Lung (tissue), 12 donors: ENCODE results near the gene ORC4. TPM values are rescaled to one million over a fixed set of nuclear protein-coding genes. Genes with fewer than 3 reads are reported as not detected.

Experiments
- ATAC-seq: fragments of 200-7000 bp; cut with Tn5 transposase; one replicate; pipeline ENCODE4 v1.9.1; 2020; ENCODE audit warnings: moderate number of reproducible peaks; ENCODE audit not compliant: insufficient read depth, low FRiP score
- DNase-seq, 3 donors: peaks; one replicate each; pipeline ENCODE4 v3.0.0-alpha.2; 2013 to 2017
- H3K27ac ChIP-seq, 2 donors: one replicate each; pipeline ENCODE4 v1.5.1; 2013; ENCODE audit warnings: mild to moderate bottlenecking in 2 of 2, moderate library complexity in 2 of 2, control low read depth in 1 of 2, inconsistent platforms in 1 of 2, low read depth in 1 of 2, low read length in 1 of 2
- H3K27me3 ChIP-seq, 3 donors: one replicate each; pipeline ENCODE4 v1.5.1; 2013; ENCODE audit warnings: low read length in 2 of 3; ENCODE audit not compliant: control insufficient read depth in 3 of 3, insufficient read depth in 3 of 3
- H3K36me3 ChIP-seq, 4 donors: one replicate each; pipeline ENCODE4 v1.5.1; 2013; ENCODE audit warnings: low read length in 4 of 4, mild to moderate bottlenecking in 1 of 4, moderate library complexity in 1 of 4; ENCODE audit not compliant: control insufficient read depth in 4 of 4, insufficient read depth in 4 of 4
- H3K4me1 ChIP-seq, 5 donors: one replicate each; pipeline ENCODE4 v1.5.1; 2013; ENCODE audit warnings: low read length in 5 of 5, mild to moderate bottlenecking in 2 of 5, moderate library complexity in 1 of 5; ENCODE audit not compliant: control insufficient read depth in 5 of 5, insufficient read depth in 5 of 5
- H3K4me3 ChIP-seq: one replicate; pipeline ENCODE4 v1.5.1; 2013; ENCODE audit warnings: mild to moderate bottlenecking, control low read depth, moderate library complexity
- H3K9ac ChIP-seq, 2 donors: one replicate each; pipeline ENCODE4 v1.5.1; 2013; ENCODE audit warnings: low read length in 2 of 2, control low read depth in 1 of 2; ENCODE audit not compliant: insufficient read depth in 1 of 2
- H3K9me3 ChIP-seq, 4 donors: one replicate each; pipeline ENCODE4 v1.5.1; 2013; ENCODE audit warnings: low read length in 3 of 4, mild to moderate bottlenecking in 1 of 4, moderate library complexity in 1 of 4; ENCODE audit not compliant: control insufficient read depth in 4 of 4, insufficient read depth in 3 of 4
- WGBS, 2 donors: extraction: QIAGEN DNeasy Blood & Tissue Kit; methylation state at CpG; one replicate each; pipeline ENCODE4 v1.1.7; 2013; 5-methylcytosine and 5-hydroxymethylcytosine counted together
- polyA plus RNA-seq, 2 donors: library from polyadenylated mRNA; stranded (reverse); fragments of 200-250 nt; gene quantifications; one replicate each; pipeline ENCODE4 v1.2.1, GENCODE V29; 2013
- total RNA-seq, 2 donors: library from RNA; depleted of rRNA in 1 of 2; stranded (reverse); fragments of >200 nt in 1 of 2; gene quantifications; one replicate each; pipeline ENCODE4 v1.2.1, GENCODE V29; 2014 to 2021
- TF ChIP-seq, protein P1 (sequence below): IDR thresholded peaks from 2 replicates; pipeline ENCODE4 v1.5.1; 2012; ENCODE audit warnings: mild to moderate bottlenecking; ENCODE audit errors: control extremely low read depth, extremely low read depth
- donor health status: control.
- donor health status: control.
- donor health status: Bipolar disorder and iron deficiency.
- donor health status: healthy.
- donor health status: DM: yes; HTN: yes; CAD: no.

ORC4 gene
- total and polyA plus RNA-seq, 4 donors: 10.4 to 121 (median 23.2) TPM

DNA sequence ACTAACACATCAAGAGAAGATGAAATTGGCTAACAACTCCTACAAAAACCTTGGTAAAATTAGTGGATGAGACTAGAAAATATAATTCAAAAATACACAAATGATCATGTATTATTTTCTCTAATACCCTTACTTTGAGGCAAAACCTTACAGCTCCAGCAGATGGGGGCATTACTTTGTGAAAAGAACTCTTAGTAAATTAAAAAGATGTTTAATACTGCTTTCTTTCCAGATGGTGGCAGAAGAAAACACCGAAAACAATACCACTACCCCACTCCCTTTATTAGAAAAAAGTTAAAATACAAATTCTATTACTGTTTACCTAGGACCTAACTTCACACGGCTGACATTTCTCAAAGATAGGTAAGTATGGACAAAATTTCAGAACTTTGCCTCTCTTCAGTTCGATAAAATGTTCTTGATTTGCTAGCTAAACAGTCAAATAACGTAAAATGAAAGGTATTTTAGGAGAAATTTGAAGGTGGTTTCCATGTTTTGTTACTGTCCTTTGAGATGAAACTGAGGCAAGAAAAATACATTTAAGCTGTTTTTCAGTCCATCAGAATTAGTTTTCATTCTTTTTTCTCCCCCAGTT, 30.6 kb downstream of the ORC4 start:
- no peak overlapping the region for H3K9ac ChIP-seq
- H3K9me3 ChIP-seq: no peaks in the 10 kb centered on the region
- H3K4me3 ChIP-seq: no peak overlapping the region
- H3K4me1 ChIP-seq: peaks cover 0 to 4% (median 0%) of the 10 kb centered on the region in 5 donors
- WGBS, 2 donors: 47 to 59% methylated on average over 4 of the region's 4 CpGs
- no peaks in the 10 kb centered on the region for H3K27me3 ChIP-seq
- TF ChIP-seq, protein P1, sequence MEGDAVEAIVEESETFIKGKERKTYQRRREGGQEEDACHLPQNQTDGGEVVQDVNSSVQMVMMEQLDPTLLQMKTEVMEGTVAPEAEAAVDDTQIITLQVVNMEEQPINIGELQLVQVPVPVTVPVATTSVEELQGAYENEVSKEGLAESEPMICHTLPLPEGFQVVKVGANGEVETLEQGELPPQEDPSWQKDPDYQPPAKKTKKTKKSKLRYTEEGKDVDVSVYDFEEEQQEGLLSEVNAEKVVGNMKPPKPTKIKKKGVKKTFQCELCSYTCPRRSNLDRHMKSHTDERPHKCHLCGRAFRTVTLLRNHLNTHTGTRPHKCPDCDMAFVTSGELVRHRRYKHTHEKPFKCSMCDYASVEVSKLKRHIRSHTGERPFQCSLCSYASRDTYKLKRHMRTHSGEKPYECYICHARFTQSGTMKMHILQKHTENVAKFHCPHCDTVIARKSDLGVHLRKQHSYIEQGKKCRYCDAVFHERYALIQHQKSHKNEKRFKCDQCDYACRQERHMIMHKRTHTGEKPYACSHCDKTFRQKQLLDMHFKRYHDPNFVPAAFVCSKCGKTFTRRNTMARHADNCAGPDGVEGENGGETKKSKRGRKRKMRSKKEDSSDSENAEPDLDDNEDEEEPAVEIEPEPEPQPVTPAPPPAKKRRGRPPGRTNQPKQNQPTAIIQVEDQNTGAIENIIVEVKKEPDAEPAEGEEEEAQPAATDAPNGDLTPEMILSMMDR: peak; percentile 49
- no peak overlapping the region for H3K27ac ChIP-seq
- peak; percentile 24 to 80 (median 80) for DNase-seq
- ATAC-seq: no peak
- H3K36me3 ChIP-seq: no peaks in the 10 kb centered on the region

DNA sequence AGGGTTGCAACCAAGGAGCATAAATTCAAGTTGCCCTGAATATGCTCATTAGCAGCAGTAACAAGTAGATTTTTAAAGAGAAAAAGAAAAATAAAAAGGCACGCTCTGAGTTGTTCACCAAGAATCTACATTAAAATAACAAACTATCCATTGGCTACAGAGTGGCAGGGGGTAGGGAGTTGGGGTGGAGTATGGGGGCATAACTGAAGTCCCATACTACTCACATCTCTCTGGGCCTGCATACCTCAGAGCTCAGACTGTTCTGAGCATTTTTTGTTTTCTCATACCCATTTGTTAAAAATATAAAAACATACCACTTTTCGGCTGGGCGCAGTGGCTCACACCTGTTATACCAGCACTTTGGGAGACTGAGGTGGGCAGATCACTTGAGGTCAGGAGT, 31.4 kb downstream of the ORC4 start:
- DNase-seq: no peak
- no peaks in the 10 kb centered on the region for H3K27me3 ChIP-seq
- WGBS, 2 donors: 96 to 97% methylated on average over 3 of the region's 3 CpGs
- TF ChIP-seq, protein P1: no peak
- ATAC-seq: no peak
- H3K36me3 ChIP-seq: no peaks in the 10 kb centered on the region
- peaks cover 0 to 4% (median 0%) of the 10 kb centered on the region in 5 donors for H3K4me1 ChIP-seq
- no peak overlapping the region for H3K4me3 ChIP-seq
- no peaks in the 10 kb centered on the region for H3K9me3 ChIP-seq
- H3K27ac ChIP-seq: no peak overlapping the region
- no peak overlapping the region for H3K9ac ChIP-seq

DNA sequence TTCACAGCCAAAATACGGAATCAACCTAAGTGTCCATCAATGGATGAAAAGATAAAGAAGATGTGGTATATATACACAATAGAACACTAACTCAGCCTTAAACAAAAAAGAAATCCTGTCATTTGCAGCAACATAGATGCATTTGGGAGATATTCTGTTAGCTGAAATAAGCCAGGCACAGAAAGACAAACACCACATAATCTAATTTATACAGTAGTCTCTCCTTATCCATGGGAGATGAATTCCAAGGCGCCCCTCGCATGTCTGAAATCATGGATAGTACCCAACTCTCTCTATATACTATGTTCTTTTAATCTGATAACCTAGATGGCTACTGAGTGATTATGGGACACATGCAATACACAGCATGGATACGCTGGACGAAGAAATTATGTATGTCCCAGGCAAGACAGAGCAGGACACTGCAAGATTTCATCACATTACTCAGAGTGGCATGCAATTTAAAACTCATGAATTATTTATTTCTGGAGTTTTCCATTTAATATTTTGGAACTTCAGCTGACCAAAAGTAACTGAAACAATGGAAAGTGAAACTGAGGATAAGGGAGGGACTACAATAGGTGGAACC, 39.5 kb downstream of the ORC4 start:
- H3K9ac ChIP-seq: peak overlapping the region in 1 of 2 donors; percentile 8
- 90 to 95% methylated on average over 5 of the region's 5 CpGs for WGBS, 2 donors

More for the DNA sequence above, 39.5 kb downstream of the ORC4 start:
- ATAC-seq (no peak), DNase-seq (no peak)
- Histone ChIP-seq H3K9me3 (no peaks in the 10 kb centered on the region), H3K4me3 (no peak overlapping the region), H3K27me3 (no peaks in the 10 kb centered on the region), H3K36me3 (peaks cover 0 to 4% (median 2%) of the 10 kb centered on the region in 4 donors), H3K4me1 (peaks cover 0 to 9% (median 0%) of the 10 kb centered on the region in 5 donors), H3K27ac (no peak overlapping the region)
- TF ChIP-seq, protein P1: no peak
